Measurements from ENCODE around the gene COLEC12. TPM values are rescaled to one million over a fixed set of nuclear protein-coding genes. Genes with fewer than 3 reads are reported as not detected.

Gene COLEC12
- total RNA-seq, 1 donor from 2014 or later, result 11.6 TPM

GRCh38 chr18:370751-371608 lies 129.5 kb downstream of the COLEC12 start:
- H3K27ac Mint-ChIP-seq (ENCODE audit: unreplicated experiment), result no peak overlapping the region
- no peaks in the 10 kb centered on the region for H3K36me3 Mint-ChIP-seq (ENCODE audit: low read depth, unreplicated experiment)
- no peak for DNase-seq (ENCODE audit: low read depth)
- peaks cover 2% of the 10 kb centered on the region for H3K9me3 Mint-ChIP-seq (ENCODE audit: unreplicated experiment)
- peaks cover 2% of the 10 kb centered on the region for H3K27me3 Mint-ChIP-seq (ENCODE audit: low read depth, unreplicated experiment)
- no peaks in the 10 kb centered on the region for H3K9me3 ChIP-seq (ENCODE audit: insufficient read depth, low read depth, low read length)
- H3K4me1 ChIP-seq (ENCODE audit: insufficient read depth, low read length), result peaks cover 6% of the 10 kb centered on the region
- H3K27me3 ChIP-seq (ENCODE audit: insufficient read depth, low read length), result no peaks in the 10 kb centered on the region
- H3K36me3 ChIP-seq (ENCODE audit: insufficient read depth, low read length), result no peaks in the 10 kb centered on the region
- no peak overlapping the region for H3K4me2 ChIP-seq (ENCODE audit: low read length)
- H3K4me1 Mint-ChIP-seq (ENCODE audit: low read depth, unreplicated experiment), result peaks cover 13% of the 10 kb centered on the region
- H3K27ac ChIP-seq (ENCODE audit: low read depth, low read length), result no peak overlapping the region
- no peak overlapping the region for H3K4me3 ChIP-seq (ENCODE audit: insufficient read depth, low read depth, low read length)
- H3K79me2 ChIP-seq (ENCODE audit: insufficient read depth, low read length), result no peaks in the 10 kb centered on the region
- peak; percentile 32 for FAIRE-seq
- no peak overlapping the region for H3K4me3 Mint-ChIP-seq (ENCODE audit: unreplicated experiment)
- H3K9ac ChIP-seq (ENCODE audit: low read length), result no peak overlapping the region
- no peak for TF ChIP-seq EZH2 (IDR thresholded peaks at IDR 0.05; ENCODE audit: insufficient read depth, low read length)
- TF ChIP-seq, protein P1, sequence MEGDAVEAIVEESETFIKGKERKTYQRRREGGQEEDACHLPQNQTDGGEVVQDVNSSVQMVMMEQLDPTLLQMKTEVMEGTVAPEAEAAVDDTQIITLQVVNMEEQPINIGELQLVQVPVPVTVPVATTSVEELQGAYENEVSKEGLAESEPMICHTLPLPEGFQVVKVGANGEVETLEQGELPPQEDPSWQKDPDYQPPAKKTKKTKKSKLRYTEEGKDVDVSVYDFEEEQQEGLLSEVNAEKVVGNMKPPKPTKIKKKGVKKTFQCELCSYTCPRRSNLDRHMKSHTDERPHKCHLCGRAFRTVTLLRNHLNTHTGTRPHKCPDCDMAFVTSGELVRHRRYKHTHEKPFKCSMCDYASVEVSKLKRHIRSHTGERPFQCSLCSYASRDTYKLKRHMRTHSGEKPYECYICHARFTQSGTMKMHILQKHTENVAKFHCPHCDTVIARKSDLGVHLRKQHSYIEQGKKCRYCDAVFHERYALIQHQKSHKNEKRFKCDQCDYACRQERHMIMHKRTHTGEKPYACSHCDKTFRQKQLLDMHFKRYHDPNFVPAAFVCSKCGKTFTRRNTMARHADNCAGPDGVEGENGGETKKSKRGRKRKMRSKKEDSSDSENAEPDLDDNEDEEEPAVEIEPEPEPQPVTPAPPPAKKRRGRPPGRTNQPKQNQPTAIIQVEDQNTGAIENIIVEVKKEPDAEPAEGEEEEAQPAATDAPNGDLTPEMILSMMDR (IDR thresholded peaks at IDR 0.05; ENCODE audit: insufficient read depth, low read depth, low read length), result no peak
- no peak overlapping the region for H2AFZ ChIP-seq (ENCODE audit: low read depth, low read length)
- H4K20me1 ChIP-seq (ENCODE audit: insufficient read depth, low read length), result no peaks in the 10 kb centered on the region

DNA sequence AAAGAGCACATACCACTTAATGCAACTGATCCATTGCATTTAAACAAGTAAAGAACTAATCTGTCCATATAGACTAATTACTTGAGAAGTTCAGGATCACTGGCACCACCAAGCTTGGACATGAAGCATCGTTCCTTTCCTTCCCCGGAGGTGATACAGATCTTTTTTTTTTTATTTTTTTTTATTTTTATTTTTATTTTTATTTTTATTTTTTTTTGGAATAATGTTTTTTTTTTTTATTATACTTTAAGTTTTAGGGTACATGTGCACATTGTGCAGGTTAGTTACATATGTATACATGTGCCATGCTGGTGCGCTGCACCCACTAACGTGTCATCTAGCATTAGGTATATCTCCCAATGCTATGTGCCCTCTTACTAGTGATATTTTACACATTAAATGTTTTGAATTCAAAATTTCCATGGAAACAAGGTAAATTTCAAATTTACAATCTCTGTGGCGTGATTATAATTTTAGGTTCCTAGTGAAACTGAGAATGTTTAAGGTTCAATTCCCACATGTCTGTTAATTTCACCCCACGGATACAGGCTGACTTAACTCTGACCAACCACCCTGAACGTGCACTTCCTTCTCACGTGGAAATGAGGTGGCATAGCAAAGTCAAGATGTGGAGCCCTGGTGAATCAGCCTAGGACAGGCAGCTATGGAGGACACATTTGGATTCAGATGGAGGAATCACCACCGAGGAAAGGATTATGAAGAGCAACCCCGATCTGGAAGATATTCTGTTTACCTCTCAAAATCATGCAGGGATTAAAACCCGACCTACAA lies 131.1 kb downstream of the COLEC12 start:
- H3K27ac Mint-ChIP-seq (ENCODE audit: unreplicated experiment), result no peak overlapping the region

More for the DNA sequence above, 131.1 kb downstream of the COLEC12 start:
- H3K9me3 ChIP-seq (ENCODE audit: insufficient read depth, low read depth, low read length), result no peaks in the 10 kb centered on the region
- H3K36me3 Mint-ChIP-seq (ENCODE audit: low read depth, unreplicated experiment), result no peaks in the 10 kb centered on the region
- FAIRE-seq (no peak), DNase-seq (ENCODE audit: low read depth) (peak; percentile 10)
- no peak for TF ChIP-seq EZH2 (IDR thresholded peaks at IDR 0.05; ENCODE audit: insufficient read depth, low read length)
- TF ChIP-seq, protein P1 (IDR thresholded peaks at IDR 0.05; ENCODE audit: insufficient read depth, low read depth, low read length), result no peak
- no peak overlapping the region for H3K9ac ChIP-seq (ENCODE audit: low read length)
- H2AFZ ChIP-seq (ENCODE audit: low read depth, low read length), result no peak overlapping the region
- H3K27ac ChIP-seq (ENCODE audit: low read depth, low read length), result no peak overlapping the region
- peaks cover 26% of the 10 kb centered on the region for H3K4me1 Mint-ChIP-seq (ENCODE audit: low read depth, unreplicated experiment)
- peaks cover 8% of the 10 kb centered on the region for H3K4me1 ChIP-seq (ENCODE audit: insufficient read depth, low read length)
- no peaks in the 10 kb centered on the region for H3K36me3 ChIP-seq (ENCODE audit: insufficient read depth, low read length)
- H3K79me2 ChIP-seq (ENCODE audit: insufficient read depth, low read length), result no peaks in the 10 kb centered on the region
- no peaks in the 10 kb centered on the region for H3K27me3 ChIP-seq (ENCODE audit: insufficient read depth, low read length)
- no peak overlapping the region for H3K4me3 Mint-ChIP-seq (ENCODE audit: unreplicated experiment)
- no peak overlapping the region for H3K4me3 ChIP-seq (ENCODE audit: insufficient read depth, low read depth, low read length)
- H4K20me1 ChIP-seq (ENCODE audit: insufficient read depth, low read length), result no peaks in the 10 kb centered on the region
- H3K9me3 Mint-ChIP-seq (ENCODE audit: unreplicated experiment), result peaks cover 2% of the 10 kb centered on the region
- no peak overlapping the region for H3K4me2 ChIP-seq (ENCODE audit: low read length)
- peaks cover 2% of the 10 kb centered on the region for H3K27me3 Mint-ChIP-seq (ENCODE audit: low read depth, unreplicated experiment)
